Fibroblast of the conjunctiva (primary cell): Measurements from ENCODE around the gene TMSB10.
"Not testable (repeated sequence)": the region's sequence is repeated elsewhere in the genome, so short reads cannot be mapped to it uniquely, and the experiment has no call there.

Source experiments
- DNase-seq: peaks from one replicate; pipeline ENCODE4 v3.0.0-alpha.2; 2010; ENCODE audit warnings: low read depth

The TMSB10 gene

DNA sequence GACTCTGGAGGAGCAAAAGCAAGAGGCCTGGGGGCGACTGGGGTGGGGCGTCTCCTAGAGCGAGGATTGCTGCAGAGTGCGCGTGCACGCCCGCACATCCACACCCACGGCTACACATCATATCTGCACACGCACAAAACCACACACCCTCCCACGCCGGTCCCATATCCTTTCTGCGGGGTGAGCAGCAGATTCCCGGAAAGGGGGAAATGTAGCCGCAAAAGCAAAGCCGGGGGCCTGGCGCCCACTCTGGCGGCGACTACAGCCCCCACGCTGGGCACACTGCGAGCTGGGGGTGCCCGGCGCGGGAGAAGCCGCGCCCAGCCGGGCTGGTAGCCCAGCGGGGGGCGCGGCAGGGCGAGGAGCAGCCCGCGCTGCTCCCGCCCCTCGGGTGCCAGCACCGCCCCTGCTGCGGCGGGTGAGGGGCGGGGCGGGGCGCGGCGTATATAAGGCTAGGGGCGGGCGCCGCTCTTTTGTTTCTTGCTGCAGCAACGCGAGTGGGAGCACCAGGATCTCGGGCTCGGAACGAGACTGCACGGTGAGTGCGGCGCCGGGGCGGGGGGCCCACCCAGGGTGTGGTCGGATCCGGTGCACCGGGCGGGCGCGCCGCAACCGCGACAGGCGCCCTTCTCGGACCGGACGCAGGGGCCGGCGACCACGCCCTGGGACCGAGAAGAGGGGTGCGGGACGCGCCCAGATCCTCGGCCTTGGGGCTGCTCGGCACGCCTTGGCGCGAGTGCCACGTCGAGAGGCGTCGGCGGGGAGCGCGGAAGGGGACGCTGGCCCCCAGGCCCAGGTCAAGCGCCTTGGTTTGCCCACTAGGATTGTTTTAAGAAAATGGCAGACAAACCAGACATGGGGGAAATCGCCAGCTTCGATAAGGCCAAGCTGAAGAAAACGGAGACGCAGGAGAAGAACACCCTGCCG lies at the start of gene TMSB10:
TMSB10 (plus strand) TSS at position 476 of the 927 bp plus-strand sequence.
- DNase-seq = peak; percentile 77

DNA sequence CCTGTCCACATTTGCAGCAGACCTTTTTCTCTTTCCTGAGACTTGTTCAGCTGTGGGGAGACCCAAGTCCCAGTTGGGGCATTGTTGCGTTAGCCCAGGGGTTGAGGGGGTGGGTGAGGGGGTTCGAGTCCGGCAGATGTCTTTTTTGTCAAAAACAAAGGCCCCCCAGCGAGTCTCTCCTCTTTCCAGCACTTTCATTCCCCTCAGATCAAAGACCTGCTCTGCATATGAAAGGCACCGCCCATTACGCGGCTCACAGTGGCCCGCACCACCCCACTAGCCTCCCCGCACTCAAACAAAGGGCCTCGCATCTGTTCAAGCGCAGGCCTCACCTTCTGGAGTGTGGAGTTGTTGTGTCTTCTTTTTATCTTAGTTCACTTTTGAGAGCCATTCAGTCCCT lies 49.7 kb upstream of the TMSB10 start:
- no peak for DNase-seq

DNA sequence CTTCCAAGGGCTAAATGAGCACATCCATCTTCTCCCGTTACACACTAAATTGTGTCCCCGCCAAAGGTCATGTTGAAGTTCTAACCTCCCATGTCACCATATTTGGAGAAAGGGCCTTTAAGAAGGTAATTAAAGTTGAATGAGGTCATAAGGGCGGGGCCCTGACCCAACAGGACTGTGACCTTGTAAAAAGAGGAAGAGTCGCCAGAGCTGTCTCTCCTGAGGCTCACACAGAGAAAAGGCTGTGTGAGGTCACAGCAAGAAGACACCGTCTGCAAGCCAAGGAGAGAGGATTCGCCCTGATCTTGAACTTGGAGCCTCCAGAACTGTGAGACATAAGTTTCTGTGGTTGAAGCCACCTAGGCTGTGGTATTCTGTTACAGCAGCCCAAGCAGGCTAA lies 48.7 kb upstream of the TMSB10 start:
- DNase-seq = no peak

DNA sequence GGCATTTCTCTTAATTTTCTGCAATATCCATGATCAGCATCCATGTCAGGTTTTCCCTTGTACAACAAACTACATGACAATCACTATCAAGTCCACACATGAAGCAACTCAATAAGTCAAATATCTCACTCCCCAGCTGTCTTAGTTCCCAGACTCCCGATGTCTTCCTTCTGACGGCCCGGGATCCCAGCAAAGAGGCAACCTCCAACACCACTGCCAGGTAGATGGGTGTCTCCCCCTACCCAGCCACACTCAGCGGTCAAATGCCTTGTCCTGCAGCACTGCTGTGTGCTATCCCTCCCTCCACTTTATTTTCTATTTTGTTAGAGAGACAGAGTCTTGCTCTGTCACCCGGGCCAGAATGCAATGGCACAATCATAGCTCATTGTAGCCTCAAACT lies 47.9 kb upstream of the TMSB10 start:
- no peak for DNase-seq

DNA sequence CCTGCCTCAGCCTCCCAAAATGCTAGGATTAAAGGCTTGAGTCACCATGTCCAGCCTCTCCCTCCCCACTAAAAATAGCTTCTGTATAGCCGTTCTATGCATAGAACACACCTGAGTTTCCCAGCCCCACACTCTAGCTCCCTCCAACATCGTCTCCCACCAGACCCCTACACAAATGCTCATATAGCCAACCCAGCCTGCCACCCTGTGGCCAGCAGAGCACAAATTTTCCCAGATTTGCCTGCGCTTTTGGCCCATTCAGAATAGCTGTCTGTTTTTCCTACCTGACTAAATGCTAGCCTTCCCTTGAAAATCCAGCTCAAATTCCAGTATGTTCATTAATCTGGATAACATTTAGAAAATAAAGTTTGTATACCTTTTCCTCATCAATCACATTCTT lies 47.3 kb upstream of the TMSB10 start:
- DNase-seq = no peak

DNA sequence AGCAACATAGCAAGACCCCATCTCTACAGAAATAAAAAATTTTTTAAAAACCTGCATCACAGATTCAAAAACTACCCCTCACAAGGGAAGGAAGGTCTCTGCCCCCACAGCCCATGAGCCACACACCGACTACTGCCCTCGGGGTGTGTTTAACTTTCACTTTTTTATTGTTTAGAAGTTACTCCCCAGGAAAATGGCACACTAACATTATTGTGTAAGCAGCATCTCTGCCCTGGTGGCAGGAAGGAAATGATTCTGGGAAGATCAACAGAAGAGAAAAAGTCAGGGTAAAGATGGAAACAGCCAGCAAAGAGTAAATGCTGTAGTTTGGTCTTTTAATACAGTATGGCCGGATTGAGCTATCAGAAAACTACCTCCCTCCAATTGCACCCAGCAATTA lies 46.5 kb upstream of the TMSB10 start:
- DNase-seq = no peak

DNA sequence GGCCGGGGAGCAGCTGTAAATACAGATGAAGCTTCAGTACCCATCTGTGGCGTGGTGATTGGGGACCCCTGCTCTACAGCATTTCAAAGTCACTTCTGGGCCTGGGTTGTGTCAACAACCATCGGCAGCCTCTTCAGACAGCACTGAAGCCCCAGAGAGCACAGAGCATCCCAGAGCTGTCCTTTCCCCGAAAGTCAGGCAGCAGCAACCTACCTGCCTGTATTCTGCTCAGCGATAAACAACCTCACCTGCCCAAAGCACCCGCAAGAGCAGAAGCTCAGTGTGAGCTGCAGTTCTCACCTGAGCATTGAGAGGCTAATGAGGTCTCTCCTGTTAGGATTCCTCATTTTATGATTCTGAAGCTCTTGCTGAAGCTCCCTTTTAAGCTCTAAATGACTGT lies 43.9 kb upstream of the TMSB10 start:
- no peak for DNase-seq

DNA sequence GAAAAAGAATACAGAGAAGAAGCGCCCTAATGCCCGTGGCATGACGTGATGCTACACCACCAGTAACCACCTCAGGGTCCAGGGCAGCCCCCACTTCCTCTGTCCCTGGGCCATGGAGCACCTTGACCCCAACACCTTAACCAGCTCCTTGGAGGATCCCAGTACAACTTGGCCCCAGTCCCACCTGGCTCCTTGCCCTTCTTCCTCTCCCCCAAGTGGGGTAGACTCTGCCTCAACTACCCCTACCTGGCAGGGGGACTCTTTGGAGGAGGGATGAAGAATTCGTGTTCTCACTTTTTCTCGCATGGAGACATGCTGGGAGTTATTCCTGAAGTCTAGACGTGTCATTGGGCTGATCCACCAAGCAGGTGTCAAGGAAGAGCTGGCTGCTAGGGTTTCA lies 43.5 kb upstream of the TMSB10 start:
- DNase-seq = no peak

DNA sequence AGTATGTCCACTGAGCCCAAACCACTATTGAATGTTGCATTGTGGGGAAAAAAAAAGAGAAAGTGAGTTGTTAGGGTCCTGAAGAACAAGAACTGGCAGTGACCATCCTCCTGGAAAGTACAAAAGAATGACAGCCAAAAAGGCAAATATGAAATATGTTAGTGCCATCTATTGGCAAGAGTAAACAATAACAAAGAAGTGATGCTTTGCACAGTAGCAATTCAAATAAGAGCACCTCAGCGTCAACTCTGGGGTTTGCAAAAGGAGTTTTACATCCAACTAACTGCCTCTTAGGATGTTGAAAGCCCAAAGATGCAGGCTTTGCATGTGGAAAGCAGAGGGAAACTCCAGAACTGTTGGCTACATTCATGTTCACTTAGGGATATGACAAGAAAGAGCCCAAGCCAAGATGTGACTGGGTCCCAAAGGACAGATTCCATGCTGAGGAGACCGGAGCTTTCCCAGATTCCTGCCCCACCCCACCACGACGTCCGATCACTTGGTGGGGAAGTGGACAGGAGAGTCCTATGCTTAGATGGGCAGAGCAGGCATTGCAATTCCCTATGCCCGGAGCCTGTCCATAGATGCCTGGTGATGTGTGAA lies 40.2 kb upstream of the TMSB10 start:
- peak; percentile 33 for DNase-seq

DNA sequence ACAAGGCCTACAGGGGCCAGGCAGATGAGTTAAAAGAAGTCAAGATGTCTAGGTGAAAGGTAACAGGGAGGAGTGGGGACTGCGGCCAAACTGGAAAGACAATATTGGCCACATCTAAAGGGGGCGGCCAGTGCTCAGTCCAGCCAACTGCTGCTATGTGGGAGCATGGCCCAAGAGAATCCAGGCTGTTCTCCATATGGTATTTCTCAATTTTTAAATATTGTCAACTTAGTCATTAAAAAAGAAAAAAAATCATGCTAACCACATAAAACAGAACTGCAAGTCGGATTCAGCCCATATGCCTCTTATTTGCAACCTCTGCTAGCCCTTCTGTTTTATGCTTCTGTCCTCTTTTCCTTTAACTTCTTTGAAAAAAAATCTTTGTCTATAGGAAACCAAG lies 39.3 kb upstream of the TMSB10 start:
- peak; percentile 68 for DNase-seq

DNA sequence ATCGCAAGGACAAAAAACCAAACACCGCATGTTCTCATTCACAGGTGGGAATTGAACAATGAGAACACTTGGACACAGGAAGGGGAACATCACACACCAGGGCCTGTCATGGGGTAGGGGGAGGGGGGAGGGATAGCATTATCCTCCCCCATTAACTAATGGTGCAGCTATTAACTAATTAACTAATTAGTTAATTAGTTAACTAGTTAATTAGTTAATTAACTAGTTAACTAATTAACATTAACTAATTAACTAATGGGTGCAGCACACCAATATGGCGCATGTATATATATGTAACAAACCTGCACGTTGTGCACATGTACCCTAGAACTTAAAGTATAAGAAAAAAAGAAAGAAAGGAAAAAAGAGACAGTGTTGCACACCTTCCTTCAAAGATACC lies 37.1 kb upstream of the TMSB10 start:
- DNase-seq = not testable (repeated sequence)

DNA sequence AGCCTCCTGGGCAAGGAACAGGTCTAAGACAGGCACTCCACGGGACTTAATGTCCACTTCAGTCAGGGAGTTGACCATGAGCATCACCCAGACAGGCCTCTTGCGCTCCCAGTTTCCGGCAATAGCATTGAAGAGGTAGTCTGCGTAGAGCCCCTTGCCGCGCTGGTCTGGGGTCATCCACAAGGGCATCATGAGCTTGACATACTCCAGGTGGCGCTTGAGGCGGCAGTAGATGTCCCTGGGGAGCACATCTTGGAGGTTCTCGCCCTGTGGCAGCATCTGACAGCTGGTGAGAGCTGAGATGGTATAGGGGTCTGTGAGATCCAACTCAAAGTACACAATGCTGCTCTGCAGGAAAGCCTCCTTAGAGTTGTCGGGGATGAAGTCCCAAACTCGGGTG lies 35.1 kb upstream of the TMSB10 start:
- no peak for DNase-seq

DNA sequence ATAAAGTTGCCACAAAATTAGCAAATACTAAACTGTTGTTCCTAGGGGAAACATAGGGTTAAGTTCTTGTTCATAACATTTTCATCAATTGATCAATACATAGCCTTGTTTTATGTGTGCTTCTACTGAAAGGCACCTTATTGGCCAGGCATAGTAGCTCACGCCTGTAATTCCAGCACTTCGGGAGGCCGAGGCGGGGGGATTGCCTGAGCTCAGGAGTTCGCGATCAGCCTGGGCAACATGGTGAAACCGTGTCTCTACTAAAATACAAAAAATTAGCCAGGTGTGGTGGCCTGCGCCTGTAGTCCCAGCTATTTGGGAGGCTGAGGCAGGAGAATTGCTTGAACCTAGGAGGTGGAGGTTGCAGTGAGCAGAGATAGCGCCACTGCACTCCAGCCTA lies 32.8 kb upstream of the TMSB10 start:
- DNase-seq = not testable (repeated sequence)

DNA sequence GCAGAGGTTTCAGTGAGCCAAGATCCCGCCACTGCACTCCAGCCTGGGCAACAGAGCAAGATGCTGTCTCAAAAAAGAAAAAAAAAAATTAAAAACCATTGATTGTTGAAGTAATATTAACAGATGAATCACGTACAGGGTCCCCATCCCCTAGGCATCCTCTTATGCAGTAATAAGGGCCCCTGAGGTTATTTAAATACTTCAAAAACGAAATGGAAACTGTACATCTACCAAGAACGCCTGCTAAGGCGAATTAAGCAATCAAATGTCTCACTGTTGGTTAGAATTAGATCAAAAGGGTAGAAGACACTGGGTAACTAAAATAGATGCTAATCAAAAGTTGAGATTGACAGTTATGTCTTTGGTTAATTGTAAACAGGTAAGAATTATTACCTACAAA lies 32.1 kb upstream of the TMSB10 start:
- no peak for DNase-seq

DNA sequence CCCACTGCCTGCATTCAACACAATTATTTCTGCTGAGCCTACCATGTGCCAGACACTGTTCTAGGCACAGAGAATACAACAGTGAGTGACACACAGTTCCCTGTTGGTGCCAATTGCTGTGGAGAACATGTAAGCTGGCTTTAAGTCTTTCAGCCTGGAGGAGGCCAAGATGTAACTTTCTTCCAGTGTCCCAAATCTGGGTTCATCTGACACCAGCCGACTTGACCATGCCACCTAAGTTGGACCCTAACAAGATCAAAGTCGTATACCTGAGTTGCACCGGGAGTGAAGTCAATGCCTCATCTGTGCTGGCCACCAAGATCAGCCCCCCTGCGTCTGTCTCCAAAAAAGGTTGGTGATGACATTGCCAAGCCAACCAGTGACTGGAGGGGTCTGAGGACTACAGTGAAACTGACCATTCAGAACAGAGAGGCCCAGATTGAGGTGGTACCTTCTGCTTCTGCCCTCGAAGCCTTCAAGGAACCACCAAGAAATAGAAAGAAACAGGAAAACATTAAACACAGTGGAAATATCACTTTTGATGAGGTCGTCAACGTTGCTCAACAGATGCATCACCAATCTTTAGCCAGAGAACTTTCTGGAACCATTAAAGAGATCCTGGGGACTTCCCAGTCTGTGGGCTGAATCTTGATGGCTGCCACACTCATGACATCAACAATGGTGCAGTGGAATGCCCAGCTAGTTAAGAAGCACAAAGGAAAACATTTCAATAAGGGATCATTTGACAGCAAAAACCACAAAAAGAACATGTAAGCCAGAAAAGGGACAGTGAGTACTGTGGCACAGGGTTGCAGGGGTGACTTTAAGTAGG lies 30.9 kb upstream of the TMSB10 start:
- no peak for DNase-seq

DNA sequence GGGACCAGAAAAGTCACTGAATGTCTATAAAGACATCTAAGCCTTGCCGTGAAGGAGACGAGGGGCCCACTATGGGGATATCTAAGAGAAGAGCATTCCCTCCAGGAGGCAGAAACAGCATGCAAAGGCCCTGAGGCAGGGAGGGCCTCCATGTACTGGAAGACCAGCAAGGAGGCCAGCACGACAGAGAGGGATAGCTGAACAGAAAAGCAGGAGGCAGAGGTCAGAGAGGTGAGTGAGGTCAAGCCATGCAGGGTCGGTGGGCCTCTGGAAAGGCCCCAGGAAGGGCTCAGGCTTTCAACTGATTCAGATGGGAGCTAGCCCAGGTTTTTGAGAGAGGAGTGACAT lies 30.3 kb upstream of the TMSB10 start:
- DNase-seq = no peak

DNA sequence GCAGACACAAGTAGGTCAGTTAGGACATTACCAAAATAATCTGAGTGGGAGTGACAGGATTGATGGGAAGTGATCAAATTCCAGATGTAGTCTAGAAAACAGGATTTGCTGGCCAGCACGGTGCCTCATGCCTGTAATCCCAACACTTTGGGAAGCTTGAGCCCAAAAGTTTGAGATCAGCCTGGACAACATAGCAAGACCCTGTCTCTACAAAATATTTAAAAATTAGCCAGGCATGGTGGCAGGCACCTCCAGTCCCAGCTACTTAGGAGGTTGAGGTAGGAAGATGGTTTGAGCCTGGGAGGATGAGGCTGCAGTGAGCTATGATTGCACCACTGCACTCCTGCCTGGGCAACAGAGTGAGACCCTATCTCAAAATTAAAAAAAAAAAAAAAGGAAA lies 29.8 kb upstream of the TMSB10 start:
- not testable (repeated sequence) for DNase-seq

DNA sequence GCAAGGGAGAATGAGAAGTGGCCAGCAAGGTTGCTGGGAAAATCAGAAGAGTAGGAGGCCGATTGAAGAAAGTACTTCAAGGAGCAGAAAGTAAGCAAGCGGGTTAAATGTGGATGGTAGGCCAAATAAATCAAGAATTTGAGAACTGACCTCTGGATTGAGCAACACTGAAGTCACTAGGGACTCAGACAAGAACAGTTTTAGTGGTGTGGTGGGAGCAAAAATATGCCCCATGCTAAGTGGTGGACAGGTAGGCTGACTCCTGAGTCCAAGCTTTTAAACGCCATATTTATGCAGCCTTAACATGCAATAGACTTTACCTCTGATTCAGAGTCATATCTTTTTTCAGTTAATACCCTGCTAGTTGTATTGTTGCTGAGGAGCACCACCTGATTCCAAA lies 29.1 kb upstream of the TMSB10 start:
- no peak for DNase-seq

DNA sequence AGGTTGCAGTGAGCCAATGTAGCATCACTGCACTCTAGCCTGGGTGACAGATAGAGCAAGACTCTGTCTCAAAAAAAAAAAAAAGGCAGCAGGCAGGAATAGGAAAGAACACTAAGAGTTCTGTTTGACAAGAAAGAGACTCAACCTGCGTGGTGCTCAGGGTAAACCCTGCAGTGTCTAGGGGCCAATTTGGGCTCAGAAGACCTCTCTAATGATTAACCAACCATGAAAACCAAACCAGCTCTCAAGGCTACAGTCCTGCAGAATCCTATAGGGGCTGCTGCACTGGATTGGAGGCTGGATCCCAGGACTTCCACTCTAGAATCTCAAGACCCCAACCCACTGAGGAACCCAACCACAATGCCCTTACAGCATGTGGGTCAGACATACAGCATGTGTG lies 27.0 kb upstream of the TMSB10 start:
- DNase-seq = no peak

DNA sequence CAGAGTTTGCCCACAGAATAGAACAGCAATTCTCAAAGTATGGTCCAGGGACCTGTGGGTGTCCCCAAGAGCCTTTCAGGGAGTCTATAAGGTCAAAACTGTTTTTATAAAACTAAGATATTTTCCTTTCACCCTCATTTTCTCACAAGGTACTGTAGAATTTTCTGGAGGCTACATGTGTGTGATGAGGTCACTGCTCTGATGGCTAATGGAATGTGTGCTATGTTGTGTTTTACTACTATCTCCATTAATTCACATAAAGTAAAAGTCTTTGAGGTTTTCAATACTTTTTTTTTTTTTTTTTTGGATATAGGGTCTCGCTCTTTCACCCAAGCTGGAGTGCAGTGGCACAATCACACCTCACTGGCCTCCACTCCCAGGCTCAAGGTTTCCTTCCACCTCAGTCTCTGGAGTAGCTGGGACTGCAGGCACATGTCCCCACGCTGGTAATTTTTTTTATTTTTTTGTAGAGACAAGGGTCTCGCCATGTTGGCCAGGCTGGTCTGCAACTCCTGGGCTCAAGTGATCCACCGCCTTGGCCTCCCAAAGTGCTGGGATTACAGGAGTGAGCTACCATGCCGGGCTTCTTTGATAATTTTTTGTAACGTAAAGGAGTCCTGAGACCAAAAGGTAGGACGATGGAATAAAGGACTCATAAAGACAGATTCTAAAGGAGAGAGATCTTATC lies 26.4 kb upstream of the TMSB10 start:
- no peak for DNase-seq

DNA sequence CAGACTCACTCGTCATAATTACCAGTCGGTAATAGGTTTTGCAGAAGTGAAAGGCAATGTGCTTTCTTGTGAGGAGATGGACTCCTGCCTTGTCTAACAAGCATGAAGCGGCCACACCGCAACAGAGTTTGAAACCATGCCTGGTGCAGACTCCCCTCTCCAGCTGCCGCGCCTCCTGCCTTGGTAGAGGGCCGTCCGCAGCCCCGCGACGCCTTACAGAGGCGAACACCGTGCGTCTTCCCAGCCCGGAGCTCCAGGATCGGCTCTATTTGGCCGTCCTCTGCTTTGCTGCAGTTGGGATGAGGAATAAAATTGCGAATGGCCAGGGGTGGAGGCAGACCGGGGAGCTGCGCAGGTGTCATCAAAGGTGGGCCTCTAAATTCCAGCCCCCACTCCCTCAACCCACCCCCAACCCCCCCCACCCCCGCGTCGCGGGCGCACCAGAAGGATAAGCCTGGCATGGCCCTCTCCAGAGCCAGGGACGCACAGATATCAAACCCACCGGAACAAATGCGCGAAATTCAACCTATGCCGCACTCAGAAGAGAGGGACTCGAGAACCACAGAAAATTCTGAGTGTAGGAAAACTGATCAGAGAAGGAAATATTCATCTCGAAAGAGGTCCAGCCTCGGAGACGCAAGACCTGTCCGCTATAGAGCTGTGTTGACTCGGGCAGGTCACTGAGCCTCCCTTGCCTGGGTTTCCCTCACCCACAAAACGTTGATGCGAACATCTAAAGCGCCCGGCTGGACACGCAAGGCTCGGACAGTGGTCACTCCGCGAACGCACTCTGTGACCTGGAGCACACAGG lies 25.7 kb upstream of the TMSB10 start:
- DNase-seq = no peak

DNA sequence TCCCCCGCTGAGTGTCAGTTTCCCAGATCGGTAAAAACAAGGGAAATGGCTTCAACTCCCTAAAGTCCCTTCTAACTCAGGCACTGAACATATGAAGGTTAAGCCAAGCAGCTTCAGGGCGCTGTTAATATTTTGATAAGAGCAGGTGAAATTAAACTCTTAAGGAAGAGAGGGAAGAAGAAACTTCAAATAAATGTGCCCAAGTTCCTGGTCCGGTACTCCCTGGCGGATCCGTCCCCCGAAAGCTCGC lies 25.1 kb upstream of the TMSB10 start:
- DNase-seq = no peak
